MCF 10A (cell line): ENCODE results near the gene TLL2. TPM values are rescaled to one million over a fixed set of nuclear protein-coding genes. Genes with fewer than 3 reads are reported as not detected.

Source experiments
- BruUV-seq: library from RNA; stranded (reverse); fragments of 400-500 nt; replicated peaks from 2 replicates; lab custom pipeline; 2021; lab: Mats Ljungman, UMichigan
- CTCF ChIA-PET: fragments of 300-600 bp; sonication (Branson Sonifier 250); formaldehyde crosslinking; extraction: SDS; loops from one replicate; lab custom pipeline; 2021; ENCODE audit warnings: antibody characterized with exemption, inconsistent platforms; lab: Yijun Ruan, JAX
- POLR2A ChIA-PET: fragments of 300-600, 350-650 bp; sonication (Branson Sonifier 250); formaldehyde crosslinking; extraction: SDS; loops from one replicate; lab custom pipeline; 2020; ENCODE audit warnings: antibody characterized with exemption, inconsistent platforms; lab: Yijun Ruan, JAX
- DNase-seq: peaks from one replicate; pipeline ENCODE4 v3.0.0-alpha.2; 2018; ENCODE audit not compliant: unreplicated experiment
- H3K27ac Mint-ChIP-seq: one replicate; pipeline ENCODE4 v1.8.0; 2022; ENCODE audit warnings: mild to moderate bottlenecking, low read depth, mixed read lengths; ENCODE audit not compliant: unreplicated experiment
- H3K27me3 Mint-ChIP-seq: one replicate; pipeline ENCODE4 v1.8.0; 2022; ENCODE audit warnings: mixed read lengths; ENCODE audit not compliant: insufficient read depth, unreplicated experiment
- H3K36me3 Mint-ChIP-seq: one replicate; pipeline ENCODE4 v1.8.0; 2022; ENCODE audit warnings: mild to moderate bottlenecking, moderate library complexity, mixed read lengths; ENCODE audit not compliant: insufficient read depth, unreplicated experiment
- H3K4me1 Mint-ChIP-seq: one replicate; pipeline ENCODE4 v1.8.0; 2022; ENCODE audit warnings: mixed read lengths; ENCODE audit not compliant: insufficient read depth, unreplicated experiment
- H3K4me3 Mint-ChIP-seq: one replicate; pipeline ENCODE4 v1.8.0; 2022; ENCODE audit warnings: mild to moderate bottlenecking, moderate library complexity, mixed read lengths; ENCODE audit not compliant: unreplicated experiment
- H3K9me3 Mint-ChIP-seq: one replicate; pipeline ENCODE4 v1.8.0; 2022; ENCODE audit warnings: mixed read lengths; ENCODE audit not compliant: unreplicated experiment
- CTCF ChIP-seq: fragments of 200-600 bp; IDR thresholded peaks from one replicate; pipeline ENCODE4 v1.8.0; 2022; ENCODE audit warnings: antibody characterized with exemption, mild to moderate bottlenecking; ENCODE audit not compliant: unreplicated experiment
- intact Hi-C: fragments of 100-400 bp; cut with micrococcal nuclease; formaldehyde crosslinking; loops from 2 replicates; pipeline ENCODE4 v1.14.1; 2022
- total RNA-seq: library from RNA; stranded (reverse); gene quantifications from 2 replicates; pipeline ENCODE4 v1.2.3, GENCODE V29; 2022

The TLL2 gene
- total RNA-seq, 1 experiment from 2014 or later: not detected

- CTCF ChIA-PET: interaction anchor here (5.0 kb wide), 1 partner anchor 21 kb away, joined by 29 read pairs; the partner anchor contains the start of gene TLL2
- Mint-ChIP-seq H3K4me1 (no peaks in the 10 kb centered on the region), H3K4me3 (no peak overlapping the region), H3K36me3 (peaks cover 25% of the 10 kb centered on the region), H3K27ac (no peak overlapping the region), H3K9me3 (no peaks in the 10 kb centered on the region), H3K27me3 (no peaks in the 10 kb centered on the region)
- POLR2A ChIA-PET: interaction anchor here (0.8 kb wide), 1 partner anchor 1155 kb away, joined by 3 read pairs; the partner anchor contains the start of gene AVPI1
- intact Hi-C loops: no loop called here
- no peak for TF ChIP-seq CTCF
- BruUV-seq: no TSS peak
- DNase-seq: peak; percentile 39
Observed at GRCh38 chr10:96532523-96532922, 18.8 kb upstream of the TLL2 start.

- intact Hi-C loops: no loop called here
- Mint-ChIP-seq H3K4me1 (no peaks in the 10 kb centered on the region), H3K9me3 (no peaks in the 10 kb centered on the region), H3K4me3 (no peak overlapping the region), H3K27me3 (no peaks in the 10 kb centered on the region), H3K36me3 (peaks cover 39% of the 10 kb centered on the region), H3K27ac (no peak overlapping the region)
- DNase-seq: no peak
- BruUV-seq: no TSS peak
- ChIA-PET CTCF (interaction anchor here (0.6 kb wide), 1 partner anchor 295 kb away, joined by 3 read pairs; no protein-coding TSS in a partner anchor), POLR2A (no interaction called here)
- no peak for TF ChIP-seq CTCF
Observed at GRCh38 chr10:96529634-96530279, 16.0 kb upstream of the TLL2 start.

- no peak for TF ChIP-seq CTCF
- Mint-ChIP-seq H3K27ac (no peak overlapping the region), H3K4me3 (no peak overlapping the region), H3K27me3 (no peaks in the 10 kb centered on the region), H3K4me1 (no peaks in the 10 kb centered on the region), H3K36me3 (peaks cover 50% of the 10 kb centered on the region), H3K9me3 (no peaks in the 10 kb centered on the region)
- no peak for DNase-seq
- POLR2A ChIA-PET: no interaction called here
- CTCF ChIA-PET: interaction anchor here (0.6 kb wide), 1 partner anchor 1206 kb away, joined by 3 read pairs; no protein-coding TSS in a partner anchor
- BruUV-seq: no TSS peak
- intact Hi-C loops: no loop called here
Observed at GRCh38 chr10:96524741-96525140, 11.0 kb upstream of the TLL2 start.

- DNase-seq: no peak
- Mint-ChIP-seq H3K27ac (no peak overlapping the region), H3K9me3 (no peaks in the 10 kb centered on the region), H3K4me3 (no peak overlapping the region), H3K36me3 (peaks cover 34% of the 10 kb centered on the region), H3K27me3 (no peaks in the 10 kb centered on the region), H3K4me1 (peaks cover 8% of the 10 kb centered on the region)
- CTCF ChIA-PET: interaction anchor here (0.6 to 0.7 kb wide), 2 partner anchors 25 to 355 kb away, joined by 3 to 4 read pairs; no protein-coding TSS in a partner anchor
- TF ChIP-seq CTCF: no peak
- no TSS peak for BruUV-seq
- POLR2A ChIA-PET: no interaction called here
- intact Hi-C loops: no loop called here
Observed at GRCh38 chr10:96517284-96517683, 3.6 kb upstream of the TLL2 start.
